NK-92 (cell line): Measurements from ENCODE around the gene TSSK6.

Experiments
- DNase-seq: peaks from one replicate; lab custom pipeline; 2025; ENCODE audit not compliant: unreplicated experiment; lab: John Stamatoyannopoulos, UW

TSSK6 gene

DNA sequence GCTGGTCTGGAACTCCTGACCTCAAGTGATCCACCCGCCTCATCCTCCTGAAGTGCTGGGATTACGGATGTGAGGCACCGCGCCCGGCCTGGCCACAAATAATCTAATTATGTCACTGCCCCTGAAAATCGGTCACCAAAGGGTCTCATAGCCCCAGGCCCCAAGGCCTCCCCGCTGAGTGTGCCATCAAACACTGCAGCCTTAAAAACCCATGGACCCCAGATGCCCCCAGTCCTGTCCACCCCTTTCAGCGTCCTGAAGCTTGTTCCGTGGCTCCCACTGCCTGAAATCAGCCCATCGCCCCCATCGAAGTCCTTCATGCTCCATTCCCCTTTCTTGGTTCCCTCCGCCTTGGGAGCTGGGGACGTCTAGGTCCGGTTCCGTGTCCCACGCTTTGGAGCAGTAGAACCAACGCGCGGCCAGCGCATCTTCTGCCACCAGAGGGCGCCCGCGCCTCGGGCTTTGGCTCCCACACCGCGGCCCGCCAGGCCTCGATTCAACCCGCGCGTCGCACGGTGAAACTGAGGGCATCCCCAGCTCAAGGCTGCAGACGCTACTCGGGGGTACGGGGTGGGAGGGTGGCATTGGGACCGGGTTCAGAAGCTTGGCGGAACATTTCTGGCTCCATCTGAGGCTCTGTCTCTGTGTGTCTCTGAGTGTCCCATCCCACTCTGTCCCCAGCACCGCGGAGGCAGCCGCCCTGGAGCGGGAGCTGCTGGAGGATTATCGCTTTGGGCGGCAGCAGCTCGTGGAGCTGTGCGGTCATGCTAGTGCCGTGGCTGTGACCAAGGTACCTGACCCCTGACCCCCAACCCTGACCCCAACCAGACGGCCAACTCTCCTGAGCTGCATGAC, 16.8 kb upstream of the TSSK6 start:
- DNase-seq: no peak

DNA sequence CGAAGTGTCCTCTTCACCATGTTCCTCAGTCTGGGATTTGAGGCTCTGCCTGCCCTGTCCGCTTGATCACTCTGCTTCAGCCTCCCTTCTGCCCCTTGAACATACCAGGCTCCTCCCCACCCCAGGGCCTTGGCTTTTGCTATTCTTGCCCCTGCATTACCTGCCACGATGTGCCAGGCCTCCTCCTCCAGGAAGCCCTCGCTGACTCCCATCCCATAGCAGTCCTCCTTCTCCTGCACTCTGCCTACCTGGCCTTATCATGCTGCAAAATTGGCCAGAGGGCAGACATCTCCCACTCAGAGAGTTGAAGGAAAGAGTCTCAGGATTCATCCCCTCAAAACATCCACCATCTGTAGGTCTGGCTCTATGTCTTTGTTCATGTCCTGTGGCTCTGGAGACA, 15.5 kb upstream of the TSSK6 start:
- DNase-seq: no peak

DNA sequence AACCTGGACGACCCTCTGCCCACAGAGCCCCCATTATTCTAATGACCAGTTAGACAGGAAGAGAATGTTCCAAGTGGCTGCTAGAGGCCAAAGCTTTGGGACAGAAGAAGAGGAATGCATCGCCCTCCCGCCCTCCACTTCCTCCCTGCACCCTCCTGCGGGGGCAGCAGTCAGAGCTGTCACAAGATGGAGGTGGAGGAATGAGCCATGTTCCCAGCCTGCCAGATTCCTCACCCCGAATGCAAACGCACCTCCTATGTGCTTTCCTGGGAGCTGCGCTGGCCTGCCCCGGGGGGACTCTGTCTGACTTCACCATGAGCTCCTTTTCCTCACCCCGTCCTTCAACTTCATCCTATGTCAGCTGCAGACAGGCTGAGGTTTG, 15.1 kb upstream of the TSSK6 start:
- DNase-seq: no peak

DNA sequence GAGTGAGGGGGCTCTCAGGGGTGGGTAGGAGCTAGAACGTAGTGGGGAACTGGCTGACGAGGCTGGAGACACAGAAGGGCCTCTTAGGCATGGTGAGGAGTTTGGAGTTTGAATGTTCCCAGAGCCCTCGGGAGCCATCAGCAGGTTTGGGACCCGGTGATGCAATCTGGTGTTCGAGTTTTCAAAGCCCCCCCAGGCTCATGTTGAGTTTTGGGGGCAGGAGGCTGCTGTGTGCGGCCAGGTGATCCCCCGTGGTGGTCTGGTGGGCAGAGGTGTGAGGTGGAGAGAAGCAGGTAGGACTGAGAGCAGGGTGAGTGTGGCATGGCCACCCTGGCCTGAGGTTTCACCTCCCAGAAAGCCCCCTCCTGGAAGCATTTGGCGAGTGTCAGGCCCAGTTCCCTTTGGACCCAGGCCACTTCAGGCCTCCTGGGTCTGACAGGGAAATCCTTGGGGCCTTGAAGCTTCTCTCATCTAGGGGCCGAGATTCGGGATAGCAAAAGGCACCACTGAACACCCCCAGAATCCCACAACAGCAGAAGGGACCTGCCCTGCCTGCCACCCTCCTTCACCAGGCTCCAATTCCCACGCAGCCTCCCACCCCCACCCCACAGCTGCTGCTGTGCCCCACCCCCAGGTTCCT, 14.6 kb upstream of the TSSK6 start:
- DNase-seq: no peak

DNA sequence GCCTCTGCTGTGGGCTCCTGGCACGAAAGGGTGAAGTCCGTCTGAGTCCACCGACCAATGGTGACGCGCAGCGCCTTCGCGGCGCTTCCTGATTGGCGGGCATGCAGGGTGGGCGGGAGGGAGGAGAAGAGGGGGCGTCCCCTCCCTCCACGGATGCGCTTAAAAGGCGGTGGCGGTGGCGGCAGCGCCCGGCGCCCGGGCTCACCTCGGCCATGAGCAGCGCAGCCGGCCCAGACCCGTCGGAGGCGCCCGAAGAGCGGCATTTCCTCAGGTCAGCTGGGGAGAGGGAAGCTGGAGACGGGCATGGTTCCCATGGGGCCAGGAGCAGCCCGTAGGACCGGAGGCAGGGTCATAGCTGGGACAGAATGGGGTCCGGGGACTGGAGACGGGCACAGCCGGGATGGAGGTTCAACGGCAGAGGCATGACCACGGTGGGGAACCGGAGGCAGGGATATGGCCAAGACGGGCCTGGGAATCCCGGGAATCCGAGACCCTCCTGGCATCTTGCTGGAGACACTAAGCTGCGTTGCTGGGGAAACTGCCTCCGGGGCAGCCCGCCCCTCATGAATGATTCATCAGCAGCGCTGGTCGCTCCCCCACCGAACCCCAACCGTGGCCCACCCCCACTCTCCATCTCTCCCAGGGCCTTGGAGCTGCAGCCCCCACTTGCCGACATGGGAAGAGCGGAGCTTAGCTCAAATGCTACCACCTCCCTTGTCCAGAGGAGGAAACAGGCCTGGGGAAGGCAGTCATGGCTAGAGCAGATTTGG, 13.6 kb upstream of the TSSK6 start, which contains the start of gene YJEFN3:
Gene YJEFN3 (plus strand): TSS at position 191 of the 770 bp plus-strand sequence. CDS start 22 bp downstream, at position 213.
- DNase-seq: no peak

DNA sequence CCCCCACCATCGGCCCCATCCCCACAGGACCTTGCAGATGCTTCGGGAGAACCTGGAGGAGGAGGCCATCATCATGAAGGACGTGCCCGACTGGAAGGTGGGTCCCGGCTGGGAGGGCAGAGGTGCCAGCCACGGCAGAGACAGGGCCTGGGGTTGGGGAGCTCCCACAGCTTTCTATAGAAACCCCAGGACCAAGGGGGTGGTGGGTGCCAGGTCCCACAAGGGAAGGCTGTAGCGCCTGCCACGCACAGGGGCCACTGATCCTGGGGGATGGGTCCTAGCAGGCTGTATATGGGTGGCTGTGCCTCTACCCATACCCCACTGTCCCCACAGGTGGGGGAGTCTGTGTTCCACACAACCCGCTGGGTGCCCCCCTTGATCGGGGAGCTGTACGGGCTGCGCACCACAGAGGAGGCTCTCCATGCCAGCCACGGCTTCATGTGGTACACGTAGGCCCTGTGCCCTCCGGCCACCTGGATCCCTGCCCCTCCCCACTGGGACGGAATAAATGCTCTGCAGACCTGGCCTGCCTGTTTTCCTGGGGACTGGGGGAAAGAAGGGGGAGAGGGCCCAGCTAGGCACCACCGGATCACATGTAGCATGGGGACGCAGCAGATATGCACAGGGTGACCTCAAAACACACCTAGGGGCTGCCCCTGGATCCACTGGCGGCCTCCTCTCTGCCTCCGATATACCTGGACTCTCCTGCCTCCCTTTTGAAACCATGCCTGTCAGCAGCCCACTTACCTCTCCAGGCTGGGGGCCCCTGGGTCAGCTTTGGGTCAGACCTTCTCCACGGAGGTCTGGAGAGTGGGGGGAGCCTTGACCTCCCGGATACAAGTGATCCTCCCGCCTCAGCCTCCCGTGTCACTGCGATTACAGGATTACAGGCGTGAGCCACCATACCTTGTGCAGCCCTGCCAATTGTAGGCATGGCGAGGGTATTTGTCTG, 12.6 kb upstream of the TSSK6 start:
- no peak for DNase-seq

DNA sequence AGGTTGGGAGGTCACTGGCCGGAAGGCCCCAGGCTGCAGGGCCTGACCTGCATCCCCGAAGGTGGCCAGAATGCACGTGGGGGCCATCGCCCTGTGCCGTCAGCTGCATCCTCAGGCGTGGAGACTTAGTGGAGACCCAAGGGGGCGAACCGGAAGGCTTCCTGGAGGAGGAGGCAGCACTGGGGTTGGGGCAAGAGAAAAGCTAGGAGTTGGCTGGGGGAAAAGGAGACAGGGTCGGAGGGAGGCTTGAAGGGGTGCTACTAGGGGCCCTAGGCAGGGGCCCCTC, 12.0 kb upstream of the TSSK6 start:
- no peak for DNase-seq

DNA sequence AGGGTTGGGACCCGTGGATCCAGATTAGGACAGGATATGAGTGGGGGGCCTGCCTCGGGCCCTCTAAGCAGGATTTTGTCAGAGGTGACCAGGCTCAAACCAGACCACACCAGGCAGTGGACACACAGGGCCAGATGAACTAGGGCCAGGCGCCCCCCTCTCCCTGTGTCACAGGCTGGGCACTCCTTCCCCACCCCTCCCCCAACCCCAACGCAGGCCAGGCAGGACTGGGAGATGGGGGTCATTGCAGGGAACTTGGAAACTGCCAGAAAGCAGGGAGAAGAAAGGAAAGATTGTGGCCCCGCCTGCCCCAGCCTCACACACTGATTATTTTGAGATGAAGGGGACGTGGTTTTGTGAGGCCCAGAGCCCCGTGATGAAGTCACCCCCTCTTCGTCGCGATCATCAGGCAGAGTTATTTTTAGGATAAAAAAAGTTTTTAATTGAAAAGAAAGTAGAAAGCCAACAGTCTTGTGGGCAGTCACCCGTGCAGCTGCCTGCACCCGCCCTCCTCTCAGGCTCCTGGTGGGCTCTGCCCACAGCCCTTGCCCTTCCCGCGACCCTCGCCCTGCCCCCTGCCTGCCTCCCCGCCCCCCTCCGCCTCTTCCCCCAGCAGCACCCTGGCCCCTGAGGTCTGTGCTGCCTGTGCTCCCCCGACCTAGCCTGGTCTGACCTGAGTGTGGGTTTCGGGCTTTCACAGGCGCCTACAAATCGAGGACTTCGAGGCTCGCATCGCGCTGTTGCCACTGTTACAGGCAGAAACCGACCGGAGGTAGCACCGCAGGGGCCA, 11.4 kb upstream of the TSSK6 start:
- DNase-seq: no peak

DNA sequence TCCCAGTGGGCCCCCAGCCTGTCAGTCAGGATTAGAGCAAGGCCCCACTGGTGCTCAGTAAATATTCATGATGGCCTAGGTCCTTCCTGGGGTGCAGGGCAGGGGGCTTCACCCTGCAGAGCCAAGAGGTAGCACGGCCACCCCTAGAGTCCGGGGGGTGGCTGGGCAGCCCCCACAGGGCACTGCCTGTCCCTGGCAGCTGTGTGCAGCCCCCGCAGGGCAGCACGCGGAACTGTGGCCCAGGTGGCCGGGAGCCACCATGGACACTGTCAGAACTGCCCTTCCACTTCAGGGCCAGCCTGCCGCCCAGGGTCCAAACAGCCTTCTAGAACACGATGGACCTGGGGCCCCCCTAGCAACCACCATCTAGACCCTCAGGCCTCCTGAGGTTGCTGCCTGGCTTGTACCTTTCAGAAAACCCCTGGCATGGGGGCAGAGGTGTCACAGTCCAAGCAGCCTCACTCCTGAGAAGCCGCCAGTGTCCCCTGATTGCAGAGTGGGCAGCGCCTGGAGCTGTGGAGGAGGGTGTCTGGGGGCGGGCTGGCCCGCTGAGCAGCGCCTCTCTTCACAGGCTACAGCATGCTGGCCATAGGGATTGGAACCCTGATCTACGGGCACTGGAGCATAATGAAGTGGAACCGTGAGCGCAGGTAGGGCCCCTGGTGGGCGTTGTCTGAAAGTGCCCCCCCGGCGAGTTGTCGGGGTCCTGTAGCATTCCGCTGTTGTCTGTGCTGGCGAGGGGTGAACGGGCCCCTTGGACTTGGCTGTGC, 10.4 kb upstream of the TSSK6 start:
- DNase-seq: no peak

DNA sequence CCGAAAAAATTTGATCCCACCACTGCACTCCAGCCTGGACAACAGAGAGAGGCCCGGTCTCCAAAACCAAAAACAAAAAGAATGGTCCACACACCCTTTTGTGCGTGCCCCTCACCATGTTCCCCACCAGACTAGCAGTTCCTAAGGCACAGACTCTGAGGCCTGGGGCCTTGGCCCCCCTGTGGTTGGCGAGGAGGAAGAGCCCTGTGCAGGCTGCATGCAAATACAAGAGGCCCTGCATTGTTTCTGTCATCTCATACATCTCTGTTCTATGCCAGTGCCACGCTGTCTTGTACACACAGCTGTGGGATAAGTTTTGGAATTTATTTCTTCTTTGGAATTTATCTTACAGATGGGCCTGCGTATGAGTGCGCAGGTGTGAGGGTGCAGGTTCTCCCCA, 8.7 kb upstream of the TSSK6 start:
- no peak for DNase-seq

DNA sequence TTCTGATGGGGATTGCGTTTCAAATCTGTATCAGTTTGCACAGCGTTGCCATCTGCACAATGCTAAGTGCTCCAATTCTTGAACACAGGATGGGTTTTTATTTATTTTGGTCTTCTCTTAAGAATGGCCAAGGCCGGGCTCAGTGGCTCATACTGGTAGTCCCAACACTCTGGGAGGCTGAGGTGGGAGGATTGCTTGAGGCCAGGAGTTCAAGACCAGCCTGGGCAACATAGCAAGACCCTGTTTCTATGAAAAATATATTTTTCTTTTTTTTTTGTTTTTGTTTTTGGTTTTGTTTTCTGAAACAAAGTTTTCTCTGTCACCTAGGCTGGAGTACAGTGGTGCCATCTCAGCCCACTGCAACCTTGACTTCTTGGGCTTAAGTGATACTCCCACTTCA, 7.8 kb upstream of the TSSK6 start:
- no peak for DNase-seq

DNA sequence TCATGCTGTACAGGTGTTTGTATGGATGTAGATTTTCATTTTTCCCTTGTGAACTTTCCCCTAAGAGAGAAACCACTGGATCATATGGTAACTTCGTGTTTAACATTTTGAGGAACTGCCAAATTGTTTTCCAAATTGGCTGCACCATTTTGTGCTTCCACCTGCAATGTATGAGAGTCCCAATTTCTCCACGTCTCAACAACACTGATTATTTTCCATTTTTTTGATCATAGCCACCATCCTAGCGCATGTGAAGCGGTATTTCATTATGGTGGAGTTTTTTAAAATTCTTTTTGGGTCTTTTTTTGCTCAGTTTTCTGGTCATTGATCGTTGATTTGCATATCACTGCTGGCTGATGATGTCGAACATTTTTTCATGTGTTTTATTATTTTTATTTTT, 5.6 kb upstream of the TSSK6 start:
- no peak for DNase-seq

DNA sequence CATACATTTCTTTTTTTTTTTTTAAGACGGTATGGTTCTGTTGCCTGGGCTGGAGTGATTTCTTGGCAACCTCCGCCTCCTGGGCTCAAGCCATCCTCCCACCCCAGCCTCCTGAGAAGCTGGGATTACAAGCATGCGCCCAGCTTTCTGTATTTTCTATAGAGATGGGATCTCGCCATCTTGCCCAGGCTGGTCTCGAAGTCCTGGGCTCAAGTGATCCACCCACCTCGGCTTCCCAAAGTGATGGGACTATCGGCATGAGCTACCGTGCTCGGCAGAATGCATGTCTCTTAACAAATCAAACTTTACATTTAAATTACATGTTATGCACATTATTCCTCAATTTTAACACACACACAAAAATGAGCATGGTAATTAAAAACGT, 1.9 kb upstream of the TSSK6 start:
- DNase-seq: no peak

DNA sequence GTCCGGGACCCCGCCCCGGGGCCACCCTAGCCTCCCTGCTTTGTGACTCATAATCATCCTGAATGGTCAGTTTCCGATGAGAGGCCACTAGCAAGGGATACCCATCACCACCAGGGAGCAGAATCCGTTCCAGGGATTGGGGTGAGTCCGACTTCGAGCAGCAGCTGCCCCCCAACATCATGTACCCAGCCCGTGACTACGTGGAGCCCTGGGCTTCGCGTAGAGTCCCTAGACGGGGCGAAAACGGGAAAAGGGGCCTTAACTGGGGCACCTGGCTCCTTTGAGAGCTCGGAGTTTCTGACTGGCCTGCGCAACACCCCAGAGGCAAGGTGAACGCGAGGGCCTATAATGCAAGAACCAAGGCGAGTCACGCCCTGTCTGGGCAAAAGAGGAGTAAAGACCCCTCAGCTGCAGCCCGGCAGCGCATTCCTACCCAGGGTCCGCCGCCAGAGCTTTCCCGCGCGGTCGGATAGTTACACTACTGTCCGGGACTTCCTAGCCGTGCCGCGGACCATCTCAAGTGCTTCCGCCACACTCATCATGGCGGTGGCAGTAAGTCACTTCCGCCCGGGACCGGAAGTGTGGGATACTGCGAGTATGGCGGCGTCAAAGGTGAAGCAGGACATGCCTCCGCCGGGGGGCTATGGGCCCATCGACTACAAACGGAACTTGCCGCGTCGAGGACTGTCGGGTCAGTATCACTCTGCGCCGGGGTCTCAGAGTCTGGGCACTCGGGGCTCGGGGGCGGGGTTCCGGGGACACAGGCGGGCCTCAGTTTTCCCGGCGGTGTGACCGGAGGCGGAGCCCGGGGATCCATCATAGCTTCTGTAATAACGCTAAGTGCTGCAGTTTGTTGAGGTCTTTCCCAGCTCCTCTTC, 533 bp upstream of the TSSK6 start, which contains the start of gene NDUFA13:
Gene NDUFA13 (plus strand): TSS at position 584 of the 878 bp plus-strand sequence. CDS start 14 bp downstream, at position 598.
- peak; percentile 53 for DNase-seq

DNA sequence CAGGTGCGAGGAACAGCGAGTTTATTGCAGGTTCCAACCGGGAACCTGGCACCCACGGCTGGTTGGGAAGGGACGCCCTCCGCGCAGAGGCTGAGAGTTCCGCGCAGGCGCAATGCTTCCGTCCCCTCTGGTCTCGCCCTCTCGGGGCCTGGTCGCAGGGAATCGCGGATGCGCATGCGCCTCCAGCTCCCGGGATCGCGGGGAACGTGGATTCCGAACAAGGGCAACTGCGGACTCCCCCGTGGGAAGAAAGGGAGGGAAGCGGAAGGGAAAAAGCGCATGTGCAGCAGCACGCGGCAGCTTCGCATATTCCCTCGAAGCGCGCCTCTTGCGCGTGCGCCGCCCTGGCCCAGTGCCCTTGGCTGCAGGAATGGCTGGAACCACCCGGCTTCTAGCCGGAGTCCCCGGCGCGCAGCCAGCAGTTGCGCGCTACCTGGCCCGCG, 1.1 kb downstream of the TSSK6 start:
- no peak for DNase-seq

DNA sequence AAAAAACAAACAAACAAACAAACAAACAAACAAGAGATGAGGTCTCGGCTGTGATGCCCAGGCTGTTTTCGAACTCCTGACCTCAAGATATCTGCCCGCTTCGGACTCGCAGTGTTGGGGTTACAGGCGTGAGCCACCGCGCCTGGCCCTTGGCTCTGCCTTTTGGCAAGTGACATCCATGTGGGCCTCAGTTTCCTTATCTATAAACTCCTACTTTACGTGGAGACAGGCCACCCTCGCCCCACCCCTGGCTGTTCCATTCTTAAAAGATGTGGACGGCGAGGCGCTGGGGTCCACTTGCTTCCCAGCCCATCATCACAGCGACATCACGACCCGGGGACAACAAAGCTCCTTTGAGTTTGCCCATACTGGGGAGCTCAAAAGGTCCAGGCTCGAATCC, 1.7 kb downstream of the TSSK6 start:
- DNase-seq: no peak

DNA sequence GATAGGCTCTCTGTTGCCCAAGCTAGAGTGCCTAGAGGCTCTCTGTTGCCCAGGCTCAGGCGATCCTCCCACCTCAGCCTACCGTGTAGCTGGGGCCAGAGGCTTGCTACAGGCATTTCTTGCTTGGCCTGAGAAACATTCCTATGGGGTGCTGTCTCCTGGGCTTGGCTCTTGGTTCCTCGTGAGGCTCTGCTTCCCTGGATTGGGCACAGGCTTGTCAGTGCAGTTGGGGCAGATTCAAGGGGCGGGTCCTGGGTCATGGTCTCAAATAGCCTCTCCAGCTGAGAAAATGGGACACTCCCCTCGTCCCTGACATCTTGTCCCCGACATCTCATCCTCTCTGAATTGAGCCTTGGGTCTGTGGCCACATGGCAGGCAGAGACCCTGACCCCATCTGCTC, 4.9 kb downstream of the TSSK6 start:
- no peak for DNase-seq

DNA sequence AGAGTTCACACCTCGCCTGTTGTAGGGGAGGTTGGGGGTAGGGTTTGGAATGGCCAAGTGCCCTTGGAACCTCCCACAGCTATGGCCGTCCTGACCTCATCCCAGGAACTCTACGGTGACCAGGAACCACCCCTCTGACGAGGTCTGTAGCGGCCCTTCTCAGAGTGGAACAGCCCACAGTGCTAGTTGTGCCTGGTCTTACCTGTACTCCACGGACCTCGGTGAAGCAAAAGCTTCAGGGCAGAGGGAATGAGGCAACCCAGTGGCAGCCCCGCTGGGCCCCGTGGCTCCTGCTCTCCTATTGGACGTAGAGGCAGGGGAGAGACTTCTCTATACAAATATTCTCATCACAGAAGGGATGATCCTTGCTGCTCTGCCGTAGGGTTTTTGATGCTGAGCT, 7.1 kb downstream of the TSSK6 start:
- DNase-seq: no peak
